Spinal cord (tissue), 10 donors: Measurements from ENCODE around the gene SYS1. TPM values are rescaled to one million over a fixed set of nuclear protein-coding genes. Genes with fewer than 3 reads are reported as not detected.

Experiments
- DNase-seq, 6 donors: peaks; one replicate each; pipeline versions ENCODE4 v3.0.0 to v3.0.0-alpha.2; 2013 to 2015; ENCODE audit warnings: low spot score in 6 of 6, low read depth in 4 of 6
- H3K27ac ChIP-seq: one replicate; pipeline ENCODE4 v1.5.1; 2013; ENCODE audit warnings: low read depth, low read length, control low read depth
- H3K27me3 ChIP-seq: one replicate; pipeline ENCODE4 v1.6.1; 2013; ENCODE audit warnings: low read length; ENCODE audit not compliant: control insufficient read depth, insufficient read depth
- H3K36me3 ChIP-seq: one replicate; pipeline ENCODE4 v1.6.1; 2013; ENCODE audit warnings: low read length; ENCODE audit not compliant: control insufficient read depth, insufficient read depth
- H3K4me1 ChIP-seq: one replicate; pipeline ENCODE4 v1.6.1; 2013; ENCODE audit warnings: low read length; ENCODE audit not compliant: control insufficient read depth, insufficient read depth
- H3K4me3 ChIP-seq: one replicate; pipeline ENCODE4 v1.5.1; 2013; ENCODE audit warnings: low read depth, low read length, control low read depth
- H3K9me3 ChIP-seq: one replicate; pipeline ENCODE4 v1.6.1; 2013; ENCODE audit warnings: low read length; ENCODE audit not compliant: control insufficient read depth, insufficient read depth
- WGBS: methylation state at CpG from one replicate; pipeline ENCODE4 v1.1.5; 2013; ENCODE audit warnings: missing lambda C conversion rate; ENCODE audit not compliant: insufficient coverage; 5-methylcytosine and 5-hydroxymethylcytosine counted together
- polyA plus RNA-seq, 2 donors: library from polyadenylated mRNA; unstranded; fragments of 120-200 nt; gene quantifications; one replicate each; pipeline ENCODE4 v1.2.1, GENCODE V29; 2013; ENCODE audit not compliant: insufficient read length in 2 of 2
- total RNA-seq, 2 donors: library from RNA; depleted of rRNA in 1 of 2; stranded (reverse); fragments of 120-200 nt in 1 of 2; fragments of >200 nt in 1 of 2; gene quantifications; one replicate each; pipeline versions ENCODE4 v1.2.3 to v1.2.4, GENCODE V29; 2013 to 2014
- donor health status: healthy.

Gene SYS1
- total and polyA plus RNA-seq, 4 donors: 19.1 to 32.8 (median 27.6) TPM

- WGBS: 66% methylated on average over 6 of the region's 7 CpGs
- Histone ChIP-seq H3K4me1 (no peaks in the 10 kb centered on the region), H3K27ac (no peak overlapping the region), H3K36me3 (no peaks in the 10 kb centered on the region), H3K4me3 (no peak overlapping the region), H3K27me3 (peaks cover 5% of the 10 kb centered on the region), H3K9me3 (no peaks in the 10 kb centered on the region)
- DNase-seq: no peak
Observed at GRCh38 chr20:45322952-45323383, 40.0 kb upstream of the SYS1 start.

- no peak overlapping the region for H3K27ac ChIP-seq
- no peak for DNase-seq
Observed at GRCh38 chr20:45323731-45324130, 39.2 kb upstream of the SYS1 start.

GRCh38 chr20:45325371-45325770, 37.6 kb upstream of the SYS1 start:
- no peak overlapping the region for H3K4me3 ChIP-seq
- DNase-seq: no peak
- H3K27ac ChIP-seq: no peak overlapping the region
- H3K9me3 ChIP-seq: no peaks in the 10 kb centered on the region
- H3K27me3 ChIP-seq: no peaks in the 10 kb centered on the region
- no peaks in the 10 kb centered on the region for H3K36me3 ChIP-seq
- H3K4me1 ChIP-seq: no peaks in the 10 kb centered on the region
- 54% methylated on average over 3 of the region's 6 CpGs for WGBS

More at GRCh38 chr20:45323731-45324130, 39.2 kb upstream of the SYS1 start:
- H3K27me3 ChIP-seq: no peaks in the 10 kb centered on the region
- no peaks in the 10 kb centered on the region for H3K4me1 ChIP-seq
- no peaks in the 10 kb centered on the region for H3K36me3 ChIP-seq
- H3K4me3 ChIP-seq: no peak overlapping the region
- no peaks in the 10 kb centered on the region for H3K9me3 ChIP-seq

- no peaks in the 10 kb centered on the region for H3K9me3 ChIP-seq
- H3K4me3 ChIP-seq: no peak overlapping the region
- H3K4me1 ChIP-seq: no peaks in the 10 kb centered on the region
- no peak for DNase-seq
- no peaks in the 10 kb centered on the region for H3K27me3 ChIP-seq
- no peak overlapping the region for H3K27ac ChIP-seq
- WGBS: 86% methylated on average over 1 of the region's 4 CpGs
- no peaks in the 10 kb centered on the region for H3K36me3 ChIP-seq
Observed at GRCh38 chr20:45328451-45328850, 34.5 kb upstream of the SYS1 start.

GRCh38 chr20:45329497-45330319, 33.2 kb upstream of the SYS1 start:
- H3K9me3 ChIP-seq: no peaks in the 10 kb centered on the region
- H3K27ac ChIP-seq: no peak overlapping the region
- WGBS: 88% methylated on average over 3 of the region's 7 CpGs
- H3K27me3 ChIP-seq: no peaks in the 10 kb centered on the region
- no peaks in the 10 kb centered on the region for H3K4me1 ChIP-seq
- no peak for DNase-seq
- no peak overlapping the region for H3K4me3 ChIP-seq
- no peaks in the 10 kb centered on the region for H3K36me3 ChIP-seq

- DNase-seq: no peak
- H3K27me3 ChIP-seq: no peaks in the 10 kb centered on the region
- H3K27ac ChIP-seq: no peak overlapping the region
- H3K4me3 ChIP-seq: no peak overlapping the region
- 100% methylated on average over 3 of the region's 3 CpGs for WGBS
- H3K4me1 ChIP-seq: no peaks in the 10 kb centered on the region
- no peaks in the 10 kb centered on the region for H3K9me3 ChIP-seq
- H3K36me3 ChIP-seq: no peaks in the 10 kb centered on the region
Observed at GRCh38 chr20:45330476-45330875, 32.5 kb upstream of the SYS1 start.

GRCh38 chr20:45336530-45337366, 26.2 kb upstream of the SYS1 start:
- peak in 1 of 6 donors; percentile 48 for DNase-seq
- H3K36me3 ChIP-seq: no peaks in the 10 kb centered on the region
- H3K9me3 ChIP-seq: no peaks in the 10 kb centered on the region
- 75% methylated on average over 11 of the region's 11 CpGs for WGBS
- H3K4me3 ChIP-seq: no peak overlapping the region
- no peak overlapping the region for H3K27ac ChIP-seq
- H3K4me1 ChIP-seq: peaks cover 16% of the 10 kb centered on the region
- no peaks in the 10 kb centered on the region for H3K27me3 ChIP-seq

- Histone ChIP-seq H3K4me1 (peaks cover 24% of the 10 kb centered on the region), H3K9me3 (no peaks in the 10 kb centered on the region), H3K36me3 (no peaks in the 10 kb centered on the region), H3K27ac (peak overlapping the region; percentile 52), H3K27me3 (no peaks in the 10 kb centered on the region), H3K4me3 (no peak overlapping the region)
- 72% methylated on average over 11 of the region's 15 CpGs for WGBS
- peak in 1 of 6 donors; percentile 30 for DNase-seq
Observed at GRCh38 chr20:45337367-45338120, 25.4 kb upstream of the SYS1 start.
